HepG2 (cell line): ENCODE measurements around the gene NINJ2. TPM values are rescaled to one million over a fixed set of nuclear protein-coding genes. Genes with fewer than 3 reads are reported as not detected.
A peak's percentile ranks its signal among the peaks of the same experiment; 100 is the strongest.

Source experiments
- ATAC-seq: fragments of 200-7000 bp; cut with Tn5 transposase; 3 replicates; pipeline ENCODE4 v1.9.1; 2020; ENCODE audit warnings: mild to moderate bottlenecking, moderate library complexity
- Bru-seq: library from RNA; stranded (reverse); fragments of 400-500 nt; gene quantifications from one replicate; lab custom pipeline; 2021; lab: Mats Ljungman, UMichigan
- BruChase-seq, 2 experiments: library from RNA; stranded (reverse); fragments of 400-500 nt; gene quantifications; one replicate each; lab custom pipeline; 2021; lab: Mats Ljungman, UMichigan
- BruUV-seq: library from RNA; stranded (reverse); fragments of 400-500 nt; replicated peaks from 2 replicates; lab custom pipeline; 2021; lab: Mats Ljungman, UMichigan
- CTCF ChIA-PET: fragments of 300-600 bp; formaldehyde crosslinking; extraction: SDS; loops from one replicate; lab custom pipeline; 2021; ENCODE audit warnings: low total read pairs, inconsistent platforms, low intra/inter-chr PET ratio; lab: Yijun Ruan, JAX
- POLR2A ChIA-PET: fragments of 350-600 bp; sonication (Branson Sonifier 250); formaldehyde crosslinking; loops from one replicate; lab custom pipeline; 2020; ENCODE audit warnings: antibody characterized with exemption, inconsistent platforms; lab: Yijun Ruan, JAX
- DNase-seq: peaks from one replicate; pipeline ENCODE4 v3.0.0-alpha.2; 2015; ENCODE audit warnings: low spot score
- FAIRE-seq: peaks from 3 replicates; lab custom pipeline; 2011; peaks lifted over from hg19 to GRCh38; lab: Jason Lieb, UNC
- H2AFZ ChIP-seq: one replicate; pipeline ENCODE4 v1.6.1; 2011; ENCODE audit warnings: low read length, inconsistent platforms
- H3K27ac ChIP-seq: fragments of 300-600 bp; 3 replicates; pipeline ENCODE4 v1.8.0; 2011; ENCODE audit warnings: mixed run types, mild to moderate bottlenecking, mixed read lengths, low read length, inconsistent platforms; ENCODE audit not compliant: insufficient read depth; ENCODE audit errors: extremely low read length
- H3K27me3 ChIP-seq, 2 experiments: fragments of 200-600 bp in 1 of 2; 2 replicates in 1 of 2; 3 replicates in 1 of 2; pipeline versions ENCODE4 v1.6.0 to v1.8.0; 2011; ENCODE audit warnings: low read length in 2 of 2, mild to moderate bottlenecking in 2 of 2, moderate library complexity in 2 of 2, inconsistent platforms in 1 of 2; ENCODE audit not compliant: insufficient read depth in 2 of 2, control insufficient read depth in 1 of 2
- H3K36me3 ChIP-seq, 2 experiments: fragments of 200-600 bp in 1 of 2; replicated peaks in 1 of 2; 2 replicates in 1 of 2; 3 replicates in 1 of 2; pipeline versions ENCODE4 v1.5.1 to v1.8.0; 2011; ENCODE audit warnings: low read length in 2 of 2, inconsistent platforms in 1 of 2; ENCODE audit not compliant: insufficient read depth in 2 of 2, control insufficient read depth in 1 of 2
- H3K4me1 ChIP-seq: 2 replicates; pipeline ENCODE4 v1.5.1; 2012; ENCODE audit warnings: low read length, inconsistent platforms; ENCODE audit not compliant: insufficient read depth
- H3K4me2 ChIP-seq: 2 replicates; pipeline ENCODE4 v1.6.0; 2011; ENCODE audit warnings: low read depth, low read length, inconsistent platforms
- H3K4me3 ChIP-seq, 3 experiments: fragments of 200-600 bp in 1 of 3; sonication (generic), shearing (Covaris generic) in 1 of 3; replicated peaks in 1 of 3; 2 replicates each; pipeline ENCODE4 v1.5.1; 2011 to 2016; ENCODE audit warnings: low read length in 3 of 3, inconsistent platforms in 2 of 3, low read depth in 2 of 3, mild to moderate bottlenecking in 2 of 3, control low read depth in 1 of 3, mixed read lengths in 1 of 3; ENCODE audit not compliant: insufficient read depth in 1 of 3
- H3K79me2 ChIP-seq: one replicate; pipeline ENCODE4 v1.6.1; 2011; ENCODE audit warnings: low read length, inconsistent platforms; ENCODE audit not compliant: insufficient read depth
- H3K9ac ChIP-seq: 2 replicates; pipeline ENCODE4 v1.6.0; 2011; ENCODE audit warnings: mild to moderate bottlenecking, low read depth, low read length, inconsistent platforms; ENCODE audit not compliant: insufficient read depth
- H3K9me3 ChIP-seq: 2 replicates; pipeline ENCODE4 v1.5.1; 2012; ENCODE audit warnings: mild to moderate bottlenecking, low read length
- H4K20me1 ChIP-seq: 2 replicates; pipeline ENCODE4 v1.6.0; 2011; ENCODE audit warnings: inconsistent platforms, mild to moderate bottlenecking, low read length, moderate library complexity; ENCODE audit not compliant: insufficient read depth
- MNT ChIP-seq: fragments of 450-650 bp; IDR thresholded peaks from 2 replicates; pipeline ENCODE4 v1.6.1; 2016
- SNRNP70 ChIP-seq: fragments of 200-400 bp; formaldehyde crosslinking; IDR thresholded peaks from 2 replicates; pipeline ENCODE4 v1.6.1; 2017; ENCODE audit warnings: mild to moderate bottlenecking, low read depth, low read length, moderate library complexity
- TRIM24 ChIP-seq: sonication (generic); formaldehyde crosslinking; IDR thresholded peaks from 2 replicates; pipeline ENCODE4 v1.8.0; 2022; ENCODE audit warnings: mild to moderate bottlenecking, missing genetic modification reagents
- ZFX ChIP-seq: sonication (generic); formaldehyde crosslinking; IDR thresholded peaks from 2 replicates; pipeline ENCODE4 v1.4.0; 2020; ENCODE audit warnings: mild to moderate bottlenecking, low read depth, missing genetic modification reagents, moderate library complexity
- ZNF282 ChIP-seq: fragments of 450-650 bp; IDR thresholded peaks from 2 replicates; pipeline ENCODE4 v1.6.1; 2018; ENCODE audit not compliant: partially characterized antibody
- ZNF292 ChIP-seq: sonication (generic); formaldehyde crosslinking; IDR thresholded peaks from 2 replicates; pipeline ENCODE4 v1.8.1; 2022; ENCODE audit warnings: mild to moderate bottlenecking, low read depth, missing genetic modification reagents, borderline replicate concordance
- ZNF3 ChIP-seq: IDR thresholded peaks from 2 replicates; pipeline ENCODE4 v1.7.0; 2017; ENCODE audit warnings: inconsistent platforms
- ZNF407 ChIP-seq: sonication (generic); formaldehyde crosslinking; IDR thresholded peaks from one replicate; pipeline ENCODE4 v1.5.1; 2020; ENCODE audit warnings: mild to moderate bottlenecking, missing genetic modification reagents; ENCODE audit errors: not compliant biosample characterization
- WGBS: methylation state at CpG from one replicate; pipeline ENCODE4 v1.1.6; 2017; ENCODE audit warnings: low lambda C conversion rate; 5-methylcytosine and 5-hydroxymethylcytosine counted together
- in situ Hi-C: cut with HindIII; loops from 2 replicates; pipeline ENCODE4 v1.10.0; 2017; ENCODE audit warnings: low pct_unique_long_range_greater_than_20kb; ENCODE audit not compliant: extremely low pct_ligation_motif_present
- intact Hi-C: fragments of 100-400 bp; cut with micrococcal nuclease; formaldehyde crosslinking; loops from one replicate; pipeline ENCODE4 v1.10.0; 2022; ENCODE audit not compliant: unreplicated experiment
- long read RNA-seq, 2 experiments: library from RNA in 1 of 2; library from polyadenylated mRNA in 1 of 2; stranded (forward) in 1 of 2; unstranded in 1 of 2; transcript quantifications; one replicate each; pipeline ENCODE4 v2.0.0, GENCODE V29; 2019 to 2022
- polyA minus RNA-seq, 3 experiments: library from RNA; depleted of rRNA, polyadenylated mRNA; stranded (reverse); fragments of >200 nt; gene quantifications; 2 replicates each; pipeline ENCODE4 v1.2.3, GENCODE V29; 2011; ENCODE audit warnings: low replicate concordance in 1 of 3
- polyA plus RNA-seq, 8 experiments: library from polyadenylated mRNA; depleted of rRNA in 3 of 8; stranded (reverse) in 7 of 8; unstranded in 1 of 8; fragments of >200 nt; fragmentation: Illumina TruSeq in 4 of 8; extraction: Trizol in 4 of 8; gene quantifications; 2 replicates each; pipeline versions ENCODE4 v1.2.1 to v1.2.3, GENCODE V29; 2011 to 2016; ENCODE audit warnings: low read depth in 4 of 8, missing spikeins in 1 of 8, mixed read lengths in 1 of 8; ENCODE audit not compliant: insufficient read depth in 1 of 8
- total RNA-seq, 5 experiments: library from RNA; depleted of rRNA; stranded (reverse); fragments of >200 nt; fragmentation: Illumina TruSeq; extraction: Trizol; gene quantifications; 2 replicates each; pipeline ENCODE4 v1.2.3, GENCODE V29; 2016; ENCODE audit warnings: low read depth in 1 of 5

The NINJ2 gene
- total RNA-seq (2016; rRNA removed; fragmentation: Illumina TruSeq; extraction: Trizol) (0.62 and 0.94 TPM in 2 replicates), polyA plus RNA-seq (2011; rRNA removed) (3.8 and 5.4 TPM in 2 replicates), polyA minus RNA-seq (2011; rRNA and poly(A)+ RNA removed; ENCODE audit: low replicate concordance) (7.4 and 19.5 TPM in 2 replicates), Bru-seq, nascent RNA (percentile 18 among the genes with signal in this experiment), BruChase-seq, experiment 1, labeled RNA remaining after a 6-hour chase (percentile 5 among the genes with signal in this experiment), BruChase-seq, experiment 2, labeled RNA remaining after a 2-hour chase (percentile 9 among the genes with signal in this experiment)
- 0.51 TPM in 1 of 2 replicates, not detected in the other for total RNA-seq (2016; cell fraction: cytosol; rRNA removed; fragmentation: Illumina TruSeq; extraction: Trizol; ENCODE audit: low read depth)
- total RNA-seq (2016; cell fraction: insoluble cytoplasmic fraction; rRNA removed; fragmentation: Illumina TruSeq; extraction: Trizol): 0.34 and 0.56 TPM in 2 replicates
- total RNA-seq (2016; cell fraction: membrane; rRNA removed; fragmentation: Illumina TruSeq; extraction: Trizol): 0.31 and 0.34 TPM in 2 replicates
- 1.0 TPM in 1 of 2 replicates, not detected in the other for total RNA-seq (2016; cell fraction: nucleus; rRNA removed; fragmentation: Illumina TruSeq; extraction: Trizol)
- 5.5 and 5.9 TPM in 2 replicates for polyA plus RNA-seq (2011; cell fraction: cytosol; rRNA removed)
- 3.4 and 3.9 TPM in 2 replicates for polyA plus RNA-seq (2011; cell fraction: nucleus; rRNA removed)
- polyA plus RNA-seq (2012): 4.9 and 6.3 TPM in 2 replicates
- polyA plus RNA-seq (2016; cell fraction: cytosol; fragmentation: Illumina TruSeq; extraction: Trizol; ENCODE audit: low read depth): 0.87 and 0.95 TPM in 2 replicates
- 0.94 and 1.3 TPM in 2 replicates for polyA plus RNA-seq (2016; cell fraction: insoluble cytoplasmic fraction; fragmentation: Illumina TruSeq; extraction: Trizol; ENCODE audit: low read depth)
- 0.98 and 1.2 TPM in 2 replicates for polyA plus RNA-seq (2016; cell fraction: membrane; fragmentation: Illumina TruSeq; extraction: Trizol; ENCODE audit: low read depth)
- polyA plus RNA-seq (2016; cell fraction: nucleus; fragmentation: Illumina TruSeq; extraction: Trizol; ENCODE audit: insufficient read depth, low read depth): 0.83 TPM in 2 replicates
- polyA minus RNA-seq (2011; cell fraction: cytosol; rRNA and poly(A)+ RNA removed): 1.1 and 2.0 TPM in 2 replicates
- polyA minus RNA-seq (2011; cell fraction: nucleus; rRNA and poly(A)+ RNA removed): 0.64 and 1.6 TPM in 2 replicates
- long read RNA-seq, experiment 1, partial matches to known transcripts: 0 of 3 reads
- long read RNA-seq, experiment 1, other reads (novel, unspliced or antisense): 0 of 3 reads
- long read RNA-seq, experiment 2: 0 reads

- Histone ChIP-seq H3K9ac (no peak within 1 kb of the TSS; the same call in 1 of the 2 replicates), H3K36me3 (no peaks in the 10 kb centered on the region), H3K4me2 (peak within 1 kb of the TSS; percentile 65), H2AFZ (peak within 1 kb of the TSS; percentile 49), H3K9me3 (no peaks in the 10 kb centered on the region), H3K27ac (no peak within 1 kb of the TSS), H3K27me3 (peaks cover 2 to 18% of the 10 kb centered on the region in 2 experiments), H4K20me1 (no peaks in the 10 kb centered on the region), H3K4me3 (peak within 1 kb of the TSS in 1 of 3 experiments; percentile 43; a peak in 3 of 6 replicates), H3K4me1 (peaks cover 46% of the 10 kb centered on the region), H3K79me2 (no peaks in the 10 kb centered on the region)
- peak; percentile 55 for ATAC-seq
- 19% methylated on average over 14 of the region's 17 CpGs for WGBS
- POLR2A ChIA-PET: no interaction called here
- no TSS peak for BruUV-seq
- no peak for DNase-seq
- CTCF ChIA-PET: no interaction called here
- intact Hi-C loops: no loop called here
- no peak for FAIRE-seq
- in situ Hi-C loops: no loop called here
- TF ChIP-seq ZFX (peak; percentile 20; the same call in 1 of the 2 replicates), MNT (peak; percentile 90), ZNF282 (no peak), ZNF3 (CRISPR knock-in tag) (no peak), ZNF407 (no peak), ZNF292 (0 out of 2 replicates have a peak, but pooled peaks have one; percentile 27), SNRNP70 (no peak), TRIM24 (CRISPR knock-in tag) (no peak)
Observed at GRCh38 chr12:663293-663871, at the start of gene NINJ2. NINJ2 (minus strand) TSS chr12:663445; CDS start chr12:663360, 85 bp downstream.
